K562 (cell line): ENCODE measurements around the gene DYSF. TPM values are rescaled to one million over a fixed set of nuclear protein-coding genes. Genes with fewer than 3 reads are reported as not detected.

Source experiments
- ATAC-seq: fragments of 200-7000 bp; cut with Tn5 transposase; 3 replicates; pipeline ENCODE4 v1.9.1; 2020; ENCODE audit warnings: moderate library complexity
- BruUV-seq: library from RNA; stranded (reverse); fragments of 400-500 nt; replicated peaks from 2 replicates; lab custom pipeline; 2021; lab: Mats Ljungman, UMichigan
- CTCF ChIA-PET: fragments of 300-600 bp; formaldehyde crosslinking; extraction: SDS; loops from one replicate; lab custom pipeline; 2021; ENCODE audit warnings: low intra/inter-chr PET ratio; lab: Yijun Ruan, JAX
- POLR2A ChIA-PET: fragments of 300-600, 350-650 bp; sonication (Branson Sonifier 250); formaldehyde crosslinking; extraction: SDS; loops from one replicate; lab custom pipeline; 2021; ENCODE audit warnings: antibody characterized with exemption, inconsistent platforms; lab: Yijun Ruan, JAX
- DNase-seq, 4 experiments: peaks; one replicate each; pipeline versions ENCODE4 v3.0.0 to v3.0.0-alpha.2; 2011 to 2018; ENCODE audit warnings: low spot score in 3 of 4, mixed read lengths in 3 of 4; ENCODE audit errors: extremely low read depth in 1 of 4
- FAIRE-seq: peaks from 2 replicates; lab custom pipeline; 2011; peaks lifted over from hg19 to GRCh38; lab: Jason Lieb, UNC
- H2AFZ ChIP-seq: 2 replicates; pipeline ENCODE4 v1.6.0; 2011; ENCODE audit warnings: low read depth, low read length, control low read depth, inconsistent platforms
- H3K27ac ChIP-seq: fragments of 200-600 bp; 3 replicates; pipeline ENCODE4 v1.8.0; 2011; ENCODE audit warnings: low read depth, mild to moderate bottlenecking, control low read depth, inconsistent platforms, low read length, moderate library complexity, mixed read lengths; ENCODE audit errors: extremely low read depth
- H3K27me3 ChIP-seq, 2 experiments: fragments of 300-600 bp in 1 of 2; 2 replicates in 1 of 2; 3 replicates in 1 of 2; pipeline versions ENCODE4 v1.6.0 to v1.8.0; 2011; ENCODE audit warnings: inconsistent platforms in 2 of 2, low read length in 2 of 2, mild to moderate bottlenecking in 1 of 2, mixed read lengths in 1 of 2, moderate library complexity in 1 of 2; ENCODE audit not compliant: control insufficient read depth in 2 of 2, insufficient read depth in 2 of 2
- H3K36me3 ChIP-seq: fragments of 300-600 bp; 3 replicates; pipeline ENCODE4 v1.8.0; 2011; ENCODE audit warnings: mild to moderate bottlenecking, low read length, inconsistent platforms; ENCODE audit not compliant: control insufficient read depth, insufficient read depth
- H3K4me1 ChIP-seq, 2 experiments: fragments of 200-600 bp in 1 of 2; replicated peaks in 1 of 2; 2 replicates in 1 of 2; 3 replicates in 1 of 2; pipeline versions ENCODE4 v1.5.1 to v1.8.0; 2011; ENCODE audit warnings: inconsistent platforms in 2 of 2, low read length in 2 of 2, mild to moderate bottlenecking in 1 of 2, mixed read lengths in 1 of 2, moderate library complexity in 1 of 2; ENCODE audit not compliant: control insufficient read depth in 2 of 2, insufficient read depth in 2 of 2
- H3K4me2 ChIP-seq: 2 replicates; pipeline ENCODE4 v1.6.1; 2011; ENCODE audit warnings: low read length, control low read depth, inconsistent platforms, mixed read lengths; ENCODE audit not compliant: insufficient read depth
- H3K4me3 ChIP-seq: fragments of 200-600 bp; sonication (generic), shearing (Covaris generic); 2 replicates; pipeline ENCODE4 v1.5.1; 2016; ENCODE audit warnings: control low read depth, inconsistent platforms
- H3K79me2 ChIP-seq: fragments of 200-600 bp; 3 replicates; pipeline ENCODE4 v1.8.0; 2011; ENCODE audit warnings: low read length, inconsistent platforms; ENCODE audit not compliant: control insufficient read depth, insufficient read depth
- H3K9ac ChIP-seq, 2 experiments: 2 replicates each; pipeline versions ENCODE4 v1.6.0 to v1.6.1; 2011; ENCODE audit warnings: low read depth in 2 of 2, low read length in 2 of 2, control low read depth in 1 of 2, inconsistent platforms in 1 of 2, mild to moderate bottlenecking in 1 of 2, mixed read lengths in 1 of 2; ENCODE audit not compliant: insufficient read depth in 1 of 2
- H3K9me1 ChIP-seq: one replicate; pipeline ENCODE4 v1.6.0; 2011; ENCODE audit warnings: inconsistent platforms, mild to moderate bottlenecking, low read length, moderate library complexity; ENCODE audit not compliant: control insufficient read depth, insufficient read depth
- H3K9me3 ChIP-seq: replicated peaks from 2 replicates; pipeline ENCODE4 v1.5.1; 2011; ENCODE audit warnings: low read depth, low read length, inconsistent platforms; ENCODE audit not compliant: control insufficient read depth, insufficient read depth
- H4K20me1 ChIP-seq: replicated peaks from 2 replicates; pipeline ENCODE4 v1.6.1; 2011; ENCODE audit warnings: low read length, inconsistent platforms, mixed read lengths; ENCODE audit not compliant: control insufficient read depth, insufficient read depth
- CGGBP1 ChIP-seq: fragments of 250-450 bp; sonication (Bioruptor Pico); IDR thresholded peaks from 2 replicates; pipeline ENCODE4 v1.9.0; 2021; ENCODE audit warnings: mild to moderate bottlenecking
- CREM ChIP-seq: IDR thresholded peaks from 2 replicates; pipeline ENCODE4 v1.6.1; 2014; ENCODE audit warnings: antibody characterized with exemption, low read depth
- ETV5 ChIP-seq: sonication (generic); formaldehyde crosslinking; IDR thresholded peaks from 2 replicates; pipeline ENCODE4 v1.4.0; 2020; ENCODE audit warnings: low read depth, mild to moderate bottlenecking, missing genetic modification reagents
- HSF4 ChIP-seq: fragments of 250-450 bp; sonication (Bioruptor Pico); IDR thresholded peaks from 2 replicates; pipeline ENCODE4 v2.1.2; 2022; ENCODE audit warnings: mild to moderate bottlenecking, moderate library complexity, borderline replicate concordance
- KAT8 ChIP-seq: fragments of 450-650 bp; IDR thresholded peaks from 2 replicates; pipeline ENCODE4 v1.6.1; 2016; ENCODE audit warnings: low read depth, mild to moderate bottlenecking
- KLF10 ChIP-seq: fragments of 250-450 bp; sonication (Bioruptor Pico); IDR thresholded peaks from 2 replicates; pipeline ENCODE4 v1.6.1; 2021; ENCODE audit warnings: matching md5 sums
- NCOR1 ChIP-seq: fragments of 450-650 bp; IDR thresholded peaks from 2 replicates; pipeline ENCODE4 v1.6.1; 2016; ENCODE audit warnings: mild to moderate bottlenecking, moderate library complexity
- NR0B1 ChIP-seq: fragments of 450-650 bp; IDR thresholded peaks from one replicate; pipeline ENCODE4 v1.6.1; 2018; ENCODE audit warnings: mild to moderate bottlenecking, moderate library complexity; ENCODE audit not compliant: partially characterized antibody
- NR1H2 ChIP-seq: sonication (generic); formaldehyde crosslinking; IDR thresholded peaks from 2 replicates; pipeline ENCODE4 v1.4.0; 2020; ENCODE audit warnings: mild to moderate bottlenecking, missing genetic modification reagents
- PCBP2 ChIP-seq: fragments of 200-400 bp; formaldehyde crosslinking; IDR thresholded peaks from 2 replicates; pipeline ENCODE4 v1.6.1; 2018; ENCODE audit warnings: low read length, low read depth, mild to moderate bottlenecking, moderate library complexity; ENCODE audit not compliant: poor library complexity, severe bottlenecking
- SIN3A ChIP-seq, 2 experiments: fragments of 150-350 bp in 1 of 2; IDR thresholded peaks; 2 replicates each; pipeline ENCODE4 v1.6.1; 2011 to 2016; ENCODE audit warnings: borderline replicate concordance in 2 of 2, low read depth in 2 of 2, low read length in 2 of 2, mild to moderate bottlenecking in 2 of 2, moderate library complexity in 2 of 2; ENCODE audit not compliant: control insufficient read depth in 1 of 2
- SMAD2 ChIP-seq: fragments of 150-350 bp; IDR thresholded peaks from 2 replicates; pipeline ENCODE4 v1.6.1; 2014; ENCODE audit warnings: low read depth, mild to moderate bottlenecking, low read length
- SP1 ChIP-seq: sonication (generic); formaldehyde crosslinking; IDR thresholded peaks from 2 replicates; pipeline ENCODE4 v1.8.1; 2022; ENCODE audit warnings: mild to moderate bottlenecking, missing genetic modification reagents
- SPI1 ChIP-seq: IDR thresholded peaks from 2 replicates; pipeline ENCODE4 v1.6.1; 2011; ENCODE audit warnings: low read depth, low read length, control low read depth, borderline replicate concordance
- TCF7L2 ChIP-seq: fragments of 150-350 bp; IDR thresholded peaks from 2 replicates; pipeline ENCODE4 v1.6.1; 2016; ENCODE audit warnings: low read depth, mild to moderate bottlenecking, low read length, moderate library complexity
- U2AF1 ChIP-seq: fragments of 200-400 bp; formaldehyde crosslinking; optimal IDR thresholded peaks from 2 replicates; pipeline ENCODE3; 2017; ENCODE audit warnings: mild to moderate bottlenecking, low read depth, low read length, moderate library complexity
- ZBTB5 ChIP-seq: fragments of 450-650 bp; IDR thresholded peaks from 2 replicates; pipeline ENCODE4 v1.6.1; 2017; ENCODE audit warnings: antibody characterized with exemption
- WGBS: fragments of 100-300 bp; shearing (Covaris generic); methylation state at CpG from one replicate; pipeline ENCODE4 v1.1.6; 2016; ENCODE audit warnings: low coverage, mixed read lengths; ENCODE audit not compliant: insufficient coverage; ENCODE audit errors: missing lambda C conversion rate; 5-methylcytosine and 5-hydroxymethylcytosine counted together
- in situ Hi-C: fragments of 300-500 bp; cut with MboI; formaldehyde crosslinking; loops from 4 replicates; pipeline ENCODE4 v1.15.0; 2018; ENCODE audit warnings: inconsistent platforms, mixed read lengths
- intact Hi-C: fragments of 100-400 bp; cut with micrococcal nuclease; formaldehyde crosslinking; loops from 2 replicates; pipeline ENCODE4 v1.14.2; 2022
- polyA plus RNA-seq, 8 experiments: library from polyadenylated mRNA; depleted of rRNA in 4 of 8; stranded (reverse) in 5 of 8; unstranded in 3 of 8; fragments of >200 nt; fragmentation: Nextera tagmentation in 2 of 8; fragmentation: Illumina TruSeq in 1 of 8; extraction: Ambion mirVana in 2 of 8; extraction: Trizol in 1 of 8; gene quantifications; 2 replicates each; pipeline versions ENCODE4 v1.2.1 to v1.2.3, GENCODE V29; 2011 to 2014; ENCODE audit warnings: inconsistent platforms in 1 of 8, missing spikeins in 1 of 8
- total RNA-seq, 7 experiments: library from RNA; depleted of rRNA in 6 of 7; stranded (reverse); fragments of >200 nt in 6 of 7; fragmentation: Illumina TruSeq in 2 of 7; extraction: Trizol in 2 of 7; gene quantifications; 2 replicates each; pipeline versions ENCODE4 v1.2.1 to v1.2.3, GENCODE V29; 2011 to 2021; ENCODE audit warnings: low replicate concordance in 1 of 7
- TF ChIP-seq, protein P1 (sequence below), 2 experiments: fragments of 200-800 bp in 1 of 2; sonication (Bioruptor generic) in 1 of 2; sonication (generic) in 1 of 2; formaldehyde crosslinking in 1 of 2; IDR thresholded peaks in 1 of 2; conservative IDR thresholded peaks in 1 of 2; 2 replicates each; pipeline versions ENCODE4 v1.5.0 to v1.6.1; 2016 to 2020; ENCODE audit warnings: missing compliant biosample characterization in 1 of 2, missing genetic modification characterization in 1 of 2, missing genetic modification reagents in 1 of 2

The DYSF gene
- total and polyA plus RNA-seq, 9 of the 15 experiments (the other 6 are each of a cell fraction or from before 2014, with no cell fraction given): 0.01 to 0.80 (median 0.29) TPM

- no peak for ATAC-seq
- no peaks in the 10 kb centered on the region for H3K79me2 ChIP-seq
- no peaks in the 10 kb centered on the region for H3K36me3 ChIP-seq
- DNase-seq: no peak
- no TSS peak for BruUV-seq
- H3K9ac ChIP-seq: no peak overlapping the region
- H2AFZ ChIP-seq: no peak overlapping the region
- intact Hi-C loops (no loop called here), in situ Hi-C loops (loop anchor here (5.0 kb wide), 1 partner anchor 73 kb away; no protein-coding TSS in a partner anchor)
- no peaks in the 10 kb centered on the region for H3K9me1 ChIP-seq
- POLR2A ChIA-PET: no interaction called here
- no peak overlapping the region for H3K27ac ChIP-seq
- peaks cover 9% of the 10 kb centered on the region; the same call in 1 of the 2 replicates for H4K20me1 ChIP-seq
- CTCF ChIA-PET: no interaction called here
- H3K4me2 ChIP-seq: no peak overlapping the region
- H3K4me1 ChIP-seq: no peaks in the 10 kb centered on the region
- FAIRE-seq: no peak
- H3K27me3 ChIP-seq: peaks cover 0 to 63% of the 10 kb centered on the region in 2 experiments; a peak in 4 of 5 replicates
- H3K4me3 ChIP-seq: no peak overlapping the region
- 0% methylated on average over 3 of the region's 5 CpGs for WGBS
- TF ChIP-seq NR0B1 (no peak), KLF10 (CRISPR knock-in tag) (no peak), TCF7L2 (no peak), ZBTB5 (no peak), NCOR1 (no peak), SIN3A (IDR thresholded peaks at IDR 0.05; ENCODE audit: borderline replicate concordance in 2 of 2, control insufficient read depth in 1 of 2, low read depth in 2 of 2, low read length in 2 of 2) (no peak), PCBP2 (no peak), CREM (no peak), CGGBP1 (CRISPR knock-in tag) (no peak), ETV5 (no peak), SMAD2 (no peak), U2AF1 (no peak), SP1 (no peak), NR1H2 (no peak), HSF4 (CRISPR knock-in tag) (no peak), KAT8 (no peak), SPI1 (no peak)
- TF ChIP-seq, protein P1, sequence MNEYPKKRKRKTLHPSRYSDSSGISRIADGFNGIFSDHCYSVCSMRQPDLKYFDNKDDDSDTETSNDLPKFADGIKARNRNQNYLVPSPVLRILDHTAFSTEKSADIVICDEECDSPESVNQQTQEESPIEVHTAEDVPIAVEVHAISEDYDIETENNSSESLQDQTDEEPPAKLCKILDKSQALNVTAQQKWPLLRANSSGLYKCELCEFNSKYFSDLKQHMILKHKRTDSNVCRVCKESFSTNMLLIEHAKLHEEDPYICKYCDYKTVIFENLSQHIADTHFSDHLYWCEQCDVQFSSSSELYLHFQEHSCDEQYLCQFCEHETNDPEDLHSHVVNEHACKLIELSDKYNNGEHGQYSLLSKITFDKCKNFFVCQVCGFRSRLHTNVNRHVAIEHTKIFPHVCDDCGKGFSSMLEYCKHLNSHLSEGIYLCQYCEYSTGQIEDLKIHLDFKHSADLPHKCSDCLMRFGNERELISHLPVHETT (CRISPR knock-in tag; conservative IDR thresholded peaks at IDR 0.05 in 1 of 2, IDR thresholded peaks at IDR 0.05 in 1 of 2): no peak
- H3K9me3 ChIP-seq: no peaks in the 10 kb centered on the region
Measured at GRCh38 chr2:71704688-71705087, 251.3 kb downstream of the DYSF start.
